Measurements from ENCODE around the gene EFNB3. TPM values are rescaled to one million over a fixed set of nuclear protein-coding genes. Genes with fewer than 3 reads are reported as not detected.

The EFNB3 gene
- total RNA-seq, 3 donors from 2014 or later (not counting 1 experiment from before 2014, with no cell fraction given) = not detected

DNA sequence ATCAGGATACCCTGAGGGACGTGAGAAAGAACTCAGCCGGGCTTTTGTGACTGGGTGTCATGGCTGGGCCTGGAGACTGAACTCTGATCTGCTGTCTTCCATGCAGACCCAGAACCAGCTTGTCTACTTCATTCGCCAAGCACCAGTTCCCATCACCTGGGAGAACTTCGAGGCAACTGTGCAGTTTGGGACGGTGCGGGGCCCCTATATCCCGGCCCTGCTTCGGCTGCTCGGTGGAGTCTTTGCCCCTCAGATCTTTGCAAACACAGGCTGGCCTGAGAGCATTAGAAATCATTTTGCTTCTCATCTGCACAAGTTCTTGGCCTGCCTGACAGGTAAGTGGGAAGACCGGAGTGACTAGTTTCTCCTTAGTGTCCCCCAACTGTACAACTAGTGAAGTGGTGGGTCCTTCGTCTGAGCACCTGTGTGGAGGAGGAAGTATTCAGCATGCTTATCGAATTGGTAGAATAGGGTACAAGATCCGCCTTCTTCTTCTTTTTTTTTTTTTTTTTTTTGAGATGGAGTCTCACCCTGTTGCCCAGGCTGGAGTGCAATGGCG lies 28.1 kb downstream of the EFNB3 start:
- DNase-seq (no peak), ATAC-seq (no peak)
- WGBS (ENCODE audit: insufficient coverage) = 93% methylated on average over 11 of the region's 14 CpGs
- TF ChIP-seq CTCF (IDR thresholded peaks at IDR 0.05) = no peak
- Mint-ChIP-seq H3K4me3 (no peak overlapping the region), H3K27me3 (ENCODE audit: low read depth in 2 of 2) (peaks cover 17 to 18% of the 10 kb centered on the region in 2 donors), H3K36me3 (no peaks in the 10 kb centered on the region), H3K9me3 (no peaks in the 10 kb centered on the region), H3K4me1 (no peaks in the 10 kb centered on the region), H3K27ac (no peak overlapping the region)
- Histone ChIP-seq H3K4me1 (ENCODE audit: control insufficient read depth, insufficient read depth, low read length) (no peaks in the 10 kb centered on the region), H3K9me3 (ENCODE audit: control insufficient read depth, insufficient read depth, low read length) (no peaks in the 10 kb centered on the region), H3K27me3 (ENCODE audit: control insufficient read depth, insufficient read depth, low read length) (no peaks in the 10 kb centered on the region), H3K4me3 (ENCODE audit: low read length) (no peak overlapping the region), H3K36me3 (ENCODE audit: control insufficient read depth, insufficient read depth, low read length) (no peaks in the 10 kb centered on the region), H3K27ac (ENCODE audit: low read length) (no peak overlapping the region)
- intact Hi-C loops (cut with micrococcal nuclease) = no loop called here

GRCh38 chr17:7737601-7738000 lies 32.6 kb downstream of the EFNB3 start:
- no peak for ATAC-seq
- no peaks in the 10 kb centered on the region for H3K4me1 ChIP-seq (ENCODE audit: control insufficient read depth, insufficient read depth, low read length)
- H3K27ac ChIP-seq (ENCODE audit: low read length) = no peak overlapping the region
- peaks cover 2% of the 10 kb centered on the region for H3K27me3 ChIP-seq (ENCODE audit: control insufficient read depth, insufficient read depth, low read length)
- H3K27ac Mint-ChIP-seq = no peak overlapping the region
- H3K27me3 Mint-ChIP-seq (ENCODE audit: low read depth in 2 of 2) = peaks cover 21 to 34% of the 10 kb centered on the region in 2 donors
- 89% methylated on average over 5 of the region's 5 CpGs for WGBS (ENCODE audit: insufficient coverage)
- intact Hi-C loops (cut with micrococcal nuclease) = no loop called here
- no peaks in the 10 kb centered on the region for H3K4me1 Mint-ChIP-seq
- no peak for DNase-seq
- TF ChIP-seq CTCF (IDR thresholded peaks at IDR 0.05) = no peak
- H3K36me3 ChIP-seq (ENCODE audit: control insufficient read depth, insufficient read depth, low read length) = no peaks in the 10 kb centered on the region
- H3K36me3 Mint-ChIP-seq = no peaks in the 10 kb centered on the region
- H3K4me3 ChIP-seq (ENCODE audit: low read length) = no peak overlapping the region
- no peaks in the 10 kb centered on the region for H3K9me3 ChIP-seq (ENCODE audit: control insufficient read depth, insufficient read depth, low read length)
- no peaks in the 10 kb centered on the region for H3K9me3 Mint-ChIP-seq
- H3K4me3 Mint-ChIP-seq = no peak overlapping the region

GRCh38 chr17:7739746-7740145 lies 34.7 kb downstream of the EFNB3 start:
- WGBS (ENCODE audit: insufficient coverage) = 78% methylated on average over 11 of the region's 14 CpGs
- no peak overlapping the region for H3K4me3 ChIP-seq (ENCODE audit: low read length)
- intact Hi-C loops (cut with micrococcal nuclease) = loop anchor here (10.0 kb wide), 1 partner anchor 115 kb away; the partner anchor contains the start of genes CYB5D1, NAA38 and TMEM88
- H3K4me1 ChIP-seq (ENCODE audit: control insufficient read depth, insufficient read depth, low read length) = no peaks in the 10 kb centered on the region
- ATAC-seq (no peak), DNase-seq (no peak)
- no peak overlapping the region for H3K27ac Mint-ChIP-seq
- no peak overlapping the region for H3K4me3 Mint-ChIP-seq
- no peaks in the 10 kb centered on the region for H3K36me3 Mint-ChIP-seq
- no peaks in the 10 kb centered on the region for H3K36me3 ChIP-seq (ENCODE audit: control insufficient read depth, insufficient read depth, low read length)
- H3K27me3 ChIP-seq (ENCODE audit: control insufficient read depth, insufficient read depth, low read length) = peaks cover 2% of the 10 kb centered on the region
- H3K9me3 Mint-ChIP-seq = no peaks in the 10 kb centered on the region
- no peak overlapping the region for H3K27ac ChIP-seq (ENCODE audit: low read length)
- no peaks in the 10 kb centered on the region for H3K4me1 Mint-ChIP-seq
- no peaks in the 10 kb centered on the region for H3K9me3 ChIP-seq (ENCODE audit: control insufficient read depth, insufficient read depth, low read length)
- TF ChIP-seq CTCF (IDR thresholded peaks at IDR 0.05) = no peak
- H3K27me3 Mint-ChIP-seq (ENCODE audit: low read depth in 2 of 2) = peaks cover 22 to 26% of the 10 kb centered on the region in 2 donors

DNA sequence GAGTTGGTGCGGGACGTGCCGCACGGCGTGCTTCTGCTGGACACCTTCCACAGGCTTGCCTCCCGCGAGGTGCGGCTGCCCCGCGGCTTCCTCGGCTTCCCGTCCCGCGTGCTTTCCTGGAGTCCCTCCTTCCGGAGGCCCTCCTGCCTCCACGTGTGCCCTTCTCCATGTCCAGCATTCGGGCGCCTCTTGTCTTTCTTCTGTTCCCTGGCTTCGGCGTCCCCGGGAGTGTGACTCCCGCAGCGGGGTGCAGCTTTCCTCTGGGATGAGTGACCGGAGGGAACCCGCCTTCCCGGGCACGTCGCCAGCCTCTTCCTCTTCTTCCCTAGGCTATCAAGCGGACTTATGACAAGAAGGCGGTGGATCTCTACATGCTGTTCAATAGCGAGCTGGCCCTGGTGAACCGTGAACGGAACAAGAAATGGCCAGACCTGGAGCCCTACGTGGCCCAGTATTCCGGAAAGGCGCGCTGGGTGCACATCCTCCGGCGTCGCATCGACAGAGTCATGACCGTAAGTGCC lies 35.5 kb downstream of the EFNB3 start:
- H3K9me3 ChIP-seq (ENCODE audit: control insufficient read depth, insufficient read depth, low read length) = no peaks in the 10 kb centered on the region
- peaks cover 22 to 26% of the 10 kb centered on the region in 2 donors for H3K27me3 Mint-ChIP-seq (ENCODE audit: low read depth in 2 of 2)
- H3K4me3 ChIP-seq (ENCODE audit: low read length) = no peak overlapping the region
- ATAC-seq = no peak
- WGBS (ENCODE audit: insufficient coverage) = 86% methylated on average over 42 of the region's 42 CpGs
- intact Hi-C loops (cut with micrococcal nuclease) = loop anchor here (10.0 kb wide), 1 partner anchor 114 kb away; the partner anchor contains the start of genes CYB5D1, NAA38 and TMEM88
- no peak for TF ChIP-seq CTCF (IDR thresholded peaks at IDR 0.05)
- no peaks in the 10 kb centered on the region for H3K4me1 ChIP-seq (ENCODE audit: control insufficient read depth, insufficient read depth, low read length)
- H3K36me3 ChIP-seq (ENCODE audit: control insufficient read depth, insufficient read depth, low read length) = no peaks in the 10 kb centered on the region
- no peak overlapping the region for H3K4me3 Mint-ChIP-seq
- H3K27me3 ChIP-seq (ENCODE audit: control insufficient read depth, insufficient read depth, low read length) = peaks cover 2% of the 10 kb centered on the region
- H3K27ac ChIP-seq (ENCODE audit: low read length) = no peak overlapping the region
- H3K4me1 Mint-ChIP-seq = no peaks in the 10 kb centered on the region
- no peak overlapping the region for H3K27ac Mint-ChIP-seq
- H3K9me3 Mint-ChIP-seq = no peaks in the 10 kb centered on the region
- no peaks in the 10 kb centered on the region for H3K36me3 Mint-ChIP-seq
- DNase-seq = no peak

All from natural killer cell (primary cell).